Erythroblast (primary cell): ENCODE results near the gene PCDHGA6.

Source experiments
- GATA1 ChIP-seq: IDR thresholded peaks from 2 replicates; pipeline ENCODE4 v1.6.1; 2011; ENCODE audit warnings: low read depth, mild to moderate bottlenecking, control low read depth, low read length, moderate library complexity
- POLR2A ChIP-seq: IDR thresholded peaks from 2 replicates; pipeline ENCODE4 v1.6.1; 2011; ENCODE audit warnings: mild to moderate bottlenecking, low read length

GRCh38 chr5:141338538-141339306 is 35.0 kb upstream of the PCDHGA6 start, which contains the start of gene PCDHGA2:
- no peak for TF ChIP-seq POLR2A
- TF ChIP-seq GATA1: no peak
